H1 (cell line): ENCODE results near the gene TENT5D. TPM values are rescaled to one million over a fixed set of nuclear protein-coding genes. Genes with fewer than 3 reads are reported as not detected.

Experiments
- CTCF ChIA-PET: fragments of 300-600 bp; sonication (Branson Sonifier 250); formaldehyde crosslinking; loops from one replicate; lab custom pipeline; 2021; ENCODE audit not compliant: partially characterized antibody; lab: Charles Lee
- POLR2A ChIA-PET: fragments of 300-600 bp; sonication (Branson Sonifier 250); formaldehyde crosslinking; loops from one replicate; lab custom pipeline; 2021; ENCODE audit warnings: inconsistent platforms; ENCODE audit not compliant: partially characterized antibody; lab: Charles Lee
- DNase-seq, 2 experiments: peaks; one replicate each; pipeline versions ENCODE4 v3.0.0 to v3.0.0-alpha.2; 2010 to 2022; ENCODE audit warnings: low spot score in 2 of 2, low read depth in 1 of 2, mixed read lengths in 1 of 2
- FAIRE-seq: peaks from 2 replicates; lab custom pipeline; 2011; peaks lifted over from hg19 to GRCh38; lab: Jason Lieb, UNC
- H2AFZ ChIP-seq: 2 replicates; pipeline ENCODE4 v1.8.1; 2012; ENCODE audit warnings: low read length, inconsistent platforms
- H2AK5ac ChIP-seq: 2 replicates; pipeline ENCODE4 v1.6.1; 2013; ENCODE audit warnings: low read depth, low read length
- H2BK120ac ChIP-seq: replicated peaks from 2 replicates; pipeline ENCODE3; 2013; ENCODE audit warnings: low read depth, low read length, inconsistent platforms
- H2BK12ac ChIP-seq: 2 replicates; pipeline ENCODE4 v1.6.1; 2013; ENCODE audit warnings: low read depth, low read length
- H2BK15ac ChIP-seq: 2 replicates; pipeline ENCODE4 v1.6.1; 2013; ENCODE audit warnings: low read length
- H2BK20ac ChIP-seq: 2 replicates; pipeline ENCODE4 v1.6.1; 2013; ENCODE audit warnings: low read length
- H2BK5ac ChIP-seq: 2 replicates; pipeline ENCODE4 v1.6.1; 2013; ENCODE audit warnings: low read depth, low read length
- H3K14ac ChIP-seq: 2 replicates; pipeline ENCODE4 v1.6.1; 2013; ENCODE audit warnings: inconsistent platforms; ENCODE audit not compliant: insufficient read length
- H3K18ac ChIP-seq: 2 replicates; pipeline ENCODE4 v1.6.1; 2013; ENCODE audit warnings: low read length; ENCODE audit errors: extremely low read depth
- H3K23ac ChIP-seq: 2 replicates; pipeline ENCODE4 v1.6.1; 2013; ENCODE audit warnings: inconsistent platforms; ENCODE audit not compliant: insufficient read length
- H3K23me2 ChIP-seq: 2 replicates; pipeline ENCODE4 v1.6.1; 2013; ENCODE audit warnings: low read depth, low read length
- H3K27ac ChIP-seq: 2 replicates; pipeline ENCODE4 v1.6.1; 2011; ENCODE audit warnings: low read depth, low read length, inconsistent platforms
- H3K27me3 ChIP-seq, 4 experiments: replicated peaks in 1 of 4; 1 replicate in 1 of 4; 2 replicates in 3 of 4; pipeline versions ENCODE4 v1.6.1 to v1.8.1; 2011 to 2013; ENCODE audit warnings: low read length in 3 of 4, mild to moderate bottlenecking in 3 of 4, inconsistent platforms in 2 of 4, mixed read lengths in 2 of 4, moderate library complexity in 1 of 4; ENCODE audit not compliant: control insufficient read depth in 3 of 4, insufficient read depth in 3 of 4; ENCODE audit errors: extremely low read depth in 1 of 4
- H3K36me3 ChIP-seq, 4 experiments: 2 replicates each; pipeline versions ENCODE4 v1.6.1 to v1.8.1; 2011 to 2013; ENCODE audit warnings: mild to moderate bottlenecking in 4 of 4, low read length in 3 of 4, moderate library complexity in 2 of 4, control low read depth in 1 of 4, inconsistent platforms in 1 of 4; ENCODE audit not compliant: insufficient read depth in 4 of 4, control insufficient read depth in 2 of 4
- H3K4ac ChIP-seq: replicated peaks from 2 replicates; pipeline ENCODE3; 2013; ENCODE audit warnings: low read length, low read depth, mixed read lengths, inconsistent platforms; ENCODE audit not compliant: insufficient read length
- H3K4me1 ChIP-seq, 4 experiments: replicated peaks in 1 of 4; 1 replicate in 1 of 4; 2 replicates in 3 of 4; pipeline versions ENCODE4 v1.6.1 to v1.8.1; 2011 to 2013; ENCODE audit warnings: low read length in 3 of 4, inconsistent platforms in 2 of 4, mixed read lengths in 1 of 4; ENCODE audit not compliant: insufficient read depth in 4 of 4, control insufficient read depth in 3 of 4
- H3K4me2 ChIP-seq, 2 experiments: 2 replicates each; pipeline versions ENCODE4 v1.6.1 to v1.8.1; 2011 to 2013; ENCODE audit warnings: low read depth in 2 of 2, low read length in 2 of 2, control low read depth in 1 of 2, inconsistent platforms in 1 of 2, mild to moderate bottlenecking in 1 of 2; ENCODE audit not compliant: insufficient read depth in 1 of 2
- H3K4me3 ChIP-seq, 4 experiments: fragments of 200-600, 300-600 bp in 1 of 4; sonication (generic), shearing (Covaris generic), sonication (Bioruptor Twin) in 1 of 4; 2 replicates each; pipeline versions ENCODE4 v1.5.1 to v1.8.1; 2011 to 2016; ENCODE audit warnings: low read length in 4 of 4, low read depth in 3 of 4, control low read depth in 2 of 4, inconsistent platforms in 2 of 4, mild to moderate bottlenecking in 2 of 4, mixed read lengths in 1 of 4, moderate library complexity in 1 of 4; ENCODE audit not compliant: insufficient read depth in 2 of 4; ENCODE audit errors: extremely low read depth in 1 of 4
- H3K56ac ChIP-seq: replicated peaks from 2 replicates; pipeline ENCODE3; 2013; ENCODE audit warnings: low read depth, mild to moderate bottlenecking, mixed read lengths, low read length, inconsistent platforms; ENCODE audit not compliant: insufficient read length
- H3K79me1 ChIP-seq: 2 replicates; pipeline ENCODE4 v1.6.1; 2013; ENCODE audit warnings: low read depth, low read length, control low read depth
- H3K79me2 ChIP-seq, 2 experiments: 2 replicates each; pipeline versions ENCODE4 v1.6.1 to v1.8.1; 2012 to 2013; ENCODE audit warnings: low read length in 2 of 2, mild to moderate bottlenecking in 2 of 2, inconsistent platforms in 1 of 2; ENCODE audit not compliant: insufficient read depth in 2 of 2, control insufficient read depth in 1 of 2
- H3K9ac ChIP-seq, 4 experiments: replicated peaks in 1 of 4; 1 replicate in 1 of 4; 2 replicates in 3 of 4; pipeline versions ENCODE4 v1.6.1 to v1.8.1; 2011 to 2013; ENCODE audit warnings: low read depth in 3 of 4, low read length in 3 of 4, control low read depth in 2 of 4, mild to moderate bottlenecking in 2 of 4, moderate library complexity in 2 of 4, inconsistent platforms in 1 of 4; ENCODE audit errors: extremely low read depth in 1 of 4
- H3K9me3 ChIP-seq, 2 experiments: 2 replicates each; pipeline versions ENCODE4 v1.6.1 to v1.8.1; 2012 to 2013; ENCODE audit warnings: mild to moderate bottlenecking in 2 of 2, moderate library complexity in 2 of 2, control low read depth in 1 of 2, inconsistent platforms in 1 of 2, low read depth in 1 of 2, low read length in 1 of 2, mixed read lengths in 1 of 2; ENCODE audit not compliant: insufficient read depth in 2 of 2
- H4K20me1 ChIP-seq, 2 experiments: replicated peaks in 1 of 2; 2 replicates each; pipeline versions ENCODE3 to v1.8.1; 2011 to 2013; ENCODE audit warnings: inconsistent platforms in 2 of 2, low read length in 2 of 2, mild to moderate bottlenecking in 1 of 2; ENCODE audit not compliant: insufficient read depth in 2 of 2, control insufficient read depth in 1 of 2
- H4K5ac ChIP-seq: 2 replicates; pipeline ENCODE4 v1.6.1; 2013; ENCODE audit warnings: low read length, low read depth, mixed read lengths, inconsistent platforms; ENCODE audit not compliant: insufficient read length
- H4K8ac ChIP-seq: 2 replicates; pipeline ENCODE4 v1.8.0; 2013; ENCODE audit warnings: mild to moderate bottlenecking, moderate library complexity, low read length, inconsistent platforms; ENCODE audit not compliant: insufficient read depth; ENCODE audit errors: extremely low read depth
- H4K91ac ChIP-seq: replicated peaks from 2 replicates; pipeline ENCODE3; 2013; ENCODE audit warnings: low read length, mixed read lengths, inconsistent platforms; ENCODE audit not compliant: insufficient read length
- BRCA1 ChIP-seq: IDR thresholded peaks from 2 replicates; pipeline ENCODE4 v1.6.1; 2012; ENCODE audit warnings: low read depth, low read length, improper control_type of control experiment
- CTBP2 ChIP-seq: IDR thresholded peaks from 2 replicates; pipeline ENCODE4 v1.7.0; 2011; ENCODE audit warnings: borderline replicate concordance, mild to moderate bottlenecking, moderate library complexity, mixed read lengths, low read length; ENCODE audit not compliant: insufficient read depth, insufficient read length
- GABPA ChIP-seq: IDR thresholded peaks from 2 replicates; pipeline ENCODE4 v1.6.1; 2011; ENCODE audit warnings: mild to moderate bottlenecking, low read length, moderate library complexity, borderline replicate concordance; ENCODE audit not compliant: insufficient read depth
- KDM1A ChIP-seq: fragments of 200-600, 300-600 bp; sonication (generic); IDR thresholded peaks from 2 replicates; pipeline ENCODE4 v1.7.1; 2016; ENCODE audit warnings: mild to moderate bottlenecking, low read length, borderline replicate concordance
- RNF2 ChIP-seq: fragments of 200-900, 300-1000 bp; sonication (generic); IDR thresholded peaks from 2 replicates; pipeline ENCODE4 v1.7.1; 2016; ENCODE audit warnings: borderline replicate concordance, low read depth, mild to moderate bottlenecking, antibody characterized with exemption, low read length; ENCODE audit not compliant: poor library complexity, severe bottlenecking; ENCODE audit errors: missing control alignments
- WGBS, 2 experiments: shearing (Covaris generic) in 1 of 2; methylation state at CpG; one replicate each; pipeline versions ENCODE4 v1.1.6 to v1.1.7; 2013 to 2015; ENCODE audit warnings: low lambda C conversion rate in 2 of 2, mixed read lengths in 2 of 2, inconsistent platforms in 1 of 2, low coverage in 1 of 2, missing lambda C conversion rate in 1 of 2; ENCODE audit not compliant: insufficient replicate concordance in 2 of 2, insufficient coverage in 1 of 2, insufficient read length in 1 of 2; ENCODE audit errors: extremely low coverage in 1 of 2, missing lambda C conversion rate in 1 of 2; 5-methylcytosine and 5-hydroxymethylcytosine counted together
- polyA plus RNA-seq, 7 experiments: library from polyadenylated mRNA; depleted of rRNA in 3 of 7; stranded (reverse) in 5 of 7; unstranded in 2 of 7; fragments of >200 nt in 5 of 7; fragments of 200-250 nt in 2 of 7; gene quantifications; 1 replicate in 5 of 7; 2 replicates in 1 of 7; 4 replicates in 1 of 7; pipeline versions ENCODE4 v1.2.1 to v1.2.3, GENCODE V29; 2011 to 2013; ENCODE audit warnings: missing spikeins in 2 of 7, mixed read lengths in 2 of 7
- total RNA-seq: library from RNA; stranded (reverse); fragmentation: NEBNext Ultra II Directional; extraction: Animal tissue kit (Norgen Biotek cat#: 25700); gene quantifications from 2 replicates; pipeline ENCODE4 v1.2.1, GENCODE V29; 2021
- TF ChIP-seq, protein P1 (sequence below): IDR thresholded peaks from 2 replicates; pipeline ENCODE4 v1.6.1; 2012; ENCODE audit warnings: inconsistent platforms

The TENT5D gene
- total and polyA plus RNA-seq, 2 of the 8 experiments (the other 6 are each of a cell fraction or from before 2014, with no cell fraction given): not detected

DNA sequence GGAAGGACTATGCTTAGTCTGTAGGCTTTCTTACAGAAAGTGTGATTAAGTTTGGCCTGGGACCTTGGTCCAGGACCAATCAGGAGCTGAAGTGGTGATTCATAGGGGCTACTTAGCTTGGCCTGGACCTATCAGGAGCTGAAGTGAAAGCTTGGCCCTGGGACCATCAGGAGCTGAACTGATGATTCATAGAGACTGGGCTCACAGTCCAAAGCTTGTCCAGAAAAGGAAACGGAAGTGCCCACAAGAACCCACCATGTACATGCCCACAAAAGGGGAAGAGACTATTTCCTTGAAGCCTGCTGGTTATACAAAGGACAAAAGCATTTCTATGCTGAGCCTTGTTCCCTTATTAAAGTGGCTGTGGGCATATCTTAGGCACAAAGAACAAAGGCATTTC is 12.6 kb downstream of the TENT5D start:
- Histone ChIP-seq H2BK120ac (no peak overlapping the region), H3K18ac (no peak overlapping the region), H3K23ac (no peak overlapping the region), H3K4me3 (no peak overlapping the region), H3K27ac (no peak overlapping the region), H2BK15ac (no peak overlapping the region), H4K20me1 (no peaks in the 10 kb centered on the region), H3K27me3 (no peaks in the 10 kb centered on the region), H3K9ac (no peak overlapping the region), H3K36me3 (no peaks in the 10 kb centered on the region), H3K79me2 (no peaks in the 10 kb centered on the region), H3K4ac (no peak overlapping the region), H4K8ac (no peak overlapping the region), H2AK5ac (no peak overlapping the region), H2BK5ac (no peak overlapping the region), H2BK12ac (no peak overlapping the region), H3K14ac (no peak overlapping the region), H3K56ac (no peak overlapping the region), H3K79me1 (no peaks in the 10 kb centered on the region), H3K9me3 (peaks cover 8 to 11% of the 10 kb centered on the region in 2 experiments; a peak in 2 of 4 replicates), H3K4me1 (no peaks in the 10 kb centered on the region), H3K4me2 (no peak overlapping the region), H2BK20ac (no peak overlapping the region), H2AFZ (no peak overlapping the region), H3K23me2 (no peaks in the 10 kb centered on the region), H4K5ac (no peak overlapping the region), H4K91ac (no peak overlapping the region)
- ChIA-PET POLR2A (no interaction called here), CTCF (no interaction called here)
- FAIRE-seq: no peak
- no peak for DNase-seq
- TF ChIP-seq, protein P1, sequence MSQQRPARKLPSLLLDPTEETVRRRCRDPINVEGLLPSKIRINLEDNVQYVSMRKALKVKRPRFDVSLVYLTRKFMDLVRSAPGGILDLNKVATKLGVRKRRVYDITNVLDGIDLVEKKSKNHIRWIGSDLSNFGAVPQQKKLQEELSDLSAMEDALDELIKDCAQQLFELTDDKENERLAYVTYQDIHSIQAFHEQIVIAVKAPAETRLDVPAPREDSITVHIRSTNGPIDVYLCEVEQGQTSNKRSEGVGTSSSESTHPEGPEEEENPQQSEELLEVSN: no peak
- TF ChIP-seq CTBP2 (no peak), RNF2 (no peak), BRCA1 (no peak), GABPA (no peak), KDM1A (no peak)
- WGBS, 2 experiments: no CpG with 5 or more reads among the region's 1 CpG
